Heart left ventricle (tissue), 16 donors: Measurements from ENCODE around the gene BLOC1S4. TPM values are rescaled to one million over a fixed set of nuclear protein-coding genes. Genes with fewer than 3 reads are reported as not detected.

Experiments used
- ATAC-seq, 4 donors: fragments of 200-7000 bp; cut with Tn5 transposase; one replicate each; pipeline ENCODE4 v1.9.1; 2020 to 2022; ENCODE audit warnings: moderate library complexity in 4 of 4, mild to moderate bottlenecking in 3 of 4, moderate number of reproducible peaks in 1 of 4
- DNase-seq, 5 donors: peaks; one replicate each; pipeline ENCODE4 v3.0.0-alpha.2; 2020
- H3K27ac ChIP-seq, 12 donors: fragments of 200-600 bp; sonication (generic) in 4 of 12; one replicate each; pipeline versions ENCODE4 v1.5.0 to v1.8.0; 2016 to 2022; ENCODE audit warnings: mild to moderate bottlenecking in 2 of 12
- H3K27me3 ChIP-seq, 9 donors: fragments of 200-600 bp; sonication (generic) in 2 of 9; one replicate each; pipeline versions ENCODE4 v1.5.1 to v1.8.0; 2016 to 2022; ENCODE audit warnings: mild to moderate bottlenecking in 3 of 9
- H3K36me3 ChIP-seq, 9 donors: fragments of 200-600 bp; sonication (generic) in 2 of 9; one replicate each; pipeline versions ENCODE4 v1.5.0 to v1.8.0; 2018 to 2022; ENCODE audit warnings: mild to moderate bottlenecking in 2 of 9
- H3K4me1 ChIP-seq, 12 donors: fragments of 200-600 bp; sonication (generic) in 4 of 12; one replicate each; pipeline versions ENCODE4 v1.5.0 to v1.8.0; 2016 to 2022; ENCODE audit warnings: mild to moderate bottlenecking in 3 of 12
- H3K4me3 ChIP-seq, 12 donors: fragments of 200-600 bp; sonication (generic) in 4 of 12; one replicate each; pipeline versions ENCODE4 v1.5.0 to v1.8.0; 2017 to 2022; ENCODE audit warnings: mild to moderate bottlenecking in 9 of 12, moderate library complexity in 4 of 12
- H3K9me3 ChIP-seq, 12 donors: fragments of 200-600 bp; sonication (generic) in 4 of 12; one replicate each; pipeline versions ENCODE4 v1.5.0 to v1.8.0; 2016 to 2022; ENCODE audit warnings: mild to moderate bottlenecking in 1 of 12
- POLR2A ChIP-seq, 2 donors: fragments of 450-650 bp; IDR thresholded peaks; one replicate each; pipeline ENCODE4 v1.6.1; 2017; ENCODE audit warnings: antibody characterized with exemption in 2 of 2, mild to moderate bottlenecking in 2 of 2, moderate library complexity in 2 of 2
- WGBS, 4 donors: extraction: QIAGEN DNeasy Blood & Tissue Kit in 2 of 4; methylation state at CpG; one replicate each; pipeline versions ENCODE4 v1.1.5 to v1.1.7; 2013 to 2018; 5-methylcytosine and 5-hydroxymethylcytosine counted together
- intact Hi-C, 10 donors: fragments of 100-400 bp; cut with DNase I; formaldehyde crosslinking; loops; one replicate each; pipeline versions ENCODE4 v1.11.1 to v1.14.2; 2022
- polyA plus RNA-seq, 2 donors: library from polyadenylated mRNA; stranded (reverse); fragments of 200-250 nt; gene quantifications; one replicate each; pipeline ENCODE4 v1.2.3, GENCODE V29; 2013
- total RNA-seq, 9 donors: library from RNA; depleted of rRNA in 2 of 9; stranded (reverse); fragments of >200 nt in 2 of 9; fragmentation: NEBNext Ultra II Directional in 3 of 9; extraction: Animal tissue kit (Norgen Biotek cat#: 25700) in 3 of 9; gene quantifications; one replicate each; pipeline versions ENCODE4 v1.1.0 to v1.2.4, GENCODE V29; 2016 to 2023
- TF ChIP-seq, protein P1 (sequence below), 12 donors: fragments of 200-600 bp; sonication (generic) in 4 of 12; IDR thresholded peaks; one replicate each; pipeline versions ENCODE4 v1.5.0 to v1.8.0; 2018 to 2022; ENCODE audit warnings: antibody characterized with exemption in 12 of 12, mild to moderate bottlenecking in 5 of 12
- donor health status: ischemic (EF 13 %, LVEDD 7.1; RV severe dilation, severe dysfunction).
- donor health status: healthy with polysubstance abuse.
- donor health status: DM: no; HTN: yes; CAD: no.
- donor health status: DM: no; HTN: no; CAD: no.
- donor health status: ischemic (EF 25% LVEDD 6.9; RV normal size, moderate dysfunction).
- donor health status: ischemic (EF 25% LVEDD 5.7; RV mildly dilated, moderate dysfunction).
- donor health status: healthy.
- donor health status: DM: yes; HTN: yes; CAD: no.
- donor health status: ischemic (EF 35%, LVEDD 5.7; RV mildly dilated, moderate dysfunction).
- donor health status: nonischemic (EF 11% LVEDD 7.7; RV severe dilation, severe dysfunction).
- donor health status: DM: yes; HTN: yes; CAD: no.
- donor health status: PGD.
- donor health status: ischemic (EF 29% LVEDD 5.4; RV normal size, mild dysfunction).
- donor health status: nonischemic (EF 23%, LVEDD 6.1; RV moderate dilation, normal function).

Gene BLOC1S4
- total and polyA plus RNA-seq, 11 donors: 4.4 to 14.1 (median 7.3) TPM

- ATAC-seq (no peak), DNase-seq (no peak)
- Histone ChIP-seq H3K4me1 (peaks cover 0 to 42% (median 25%) of the 10 kb centered on the region in 12 donors), H3K27ac (no peak overlapping the region), H3K27me3 (no peaks in the 10 kb centered on the region), H3K9me3 (no peaks in the 10 kb centered on the region), H3K4me3 (no peak overlapping the region), H3K36me3 (peaks cover 0 to 31% (median 12%) of the 10 kb centered on the region in 9 donors)
- 93 to 100% (median 96%) methylated on average over 1 of the region's 1 CpG for WGBS, 4 donors
- TF ChIP-seq POLR2A (IDR thresholded peaks at IDR 0.05): no peak
- TF ChIP-seq, protein P1, sequence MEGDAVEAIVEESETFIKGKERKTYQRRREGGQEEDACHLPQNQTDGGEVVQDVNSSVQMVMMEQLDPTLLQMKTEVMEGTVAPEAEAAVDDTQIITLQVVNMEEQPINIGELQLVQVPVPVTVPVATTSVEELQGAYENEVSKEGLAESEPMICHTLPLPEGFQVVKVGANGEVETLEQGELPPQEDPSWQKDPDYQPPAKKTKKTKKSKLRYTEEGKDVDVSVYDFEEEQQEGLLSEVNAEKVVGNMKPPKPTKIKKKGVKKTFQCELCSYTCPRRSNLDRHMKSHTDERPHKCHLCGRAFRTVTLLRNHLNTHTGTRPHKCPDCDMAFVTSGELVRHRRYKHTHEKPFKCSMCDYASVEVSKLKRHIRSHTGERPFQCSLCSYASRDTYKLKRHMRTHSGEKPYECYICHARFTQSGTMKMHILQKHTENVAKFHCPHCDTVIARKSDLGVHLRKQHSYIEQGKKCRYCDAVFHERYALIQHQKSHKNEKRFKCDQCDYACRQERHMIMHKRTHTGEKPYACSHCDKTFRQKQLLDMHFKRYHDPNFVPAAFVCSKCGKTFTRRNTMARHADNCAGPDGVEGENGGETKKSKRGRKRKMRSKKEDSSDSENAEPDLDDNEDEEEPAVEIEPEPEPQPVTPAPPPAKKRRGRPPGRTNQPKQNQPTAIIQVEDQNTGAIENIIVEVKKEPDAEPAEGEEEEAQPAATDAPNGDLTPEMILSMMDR (IDR thresholded peaks at IDR 0.05): no peak
- intact Hi-C loops: no loop called here
Measured at GRCh38 chr4:6699903-6700302, 16.1 kb upstream of the BLOC1S4 start.

GRCh38 chr4:6701371-6701770 lies 14.6 kb upstream of the BLOC1S4 start:
- H3K27ac ChIP-seq: no peak overlapping the region
- H3K27me3 ChIP-seq: no peaks in the 10 kb centered on the region
- TF ChIP-seq, protein P1 (IDR thresholded peaks at IDR 0.05): peak in 7 of 12 donors; percentile 13 to 31 (median 23)
- no peak for TF ChIP-seq POLR2A (IDR thresholded peaks at IDR 0.05)
- H3K4me1 ChIP-seq: peaks cover 3 to 46% (median 27%) of the 10 kb centered on the region in 12 donors
- intact Hi-C loops: no loop called here
- 81 to 86% (median 84%) methylated on average over 13 of the region's 13 CpGs for WGBS, 4 donors
- DNase-seq: no peak
- H3K4me3 ChIP-seq: no peak overlapping the region
- ATAC-seq: no peak
- peaks cover 0 to 42% (median 20%) of the 10 kb centered on the region in 9 donors for H3K36me3 ChIP-seq
- no peaks in the 10 kb centered on the region for H3K9me3 ChIP-seq

GRCh38 chr4:6702761-6703160 lies 13.2 kb upstream of the BLOC1S4 start:
- TF ChIP-seq, protein P1 (IDR thresholded peaks at IDR 0.05): no peak
- no peak for TF ChIP-seq POLR2A (IDR thresholded peaks at IDR 0.05)
- intact Hi-C loops: no loop called here
- Histone ChIP-seq H3K36me3 (peaks cover 0 to 42% (median 29%) of the 10 kb centered on the region in 9 donors), H3K9me3 (no peaks in the 10 kb centered on the region), H3K4me3 (no peak overlapping the region), H3K27me3 (no peaks in the 10 kb centered on the region), H3K4me1 (peaks cover 0 to 48% (median 37%) of the 10 kb centered on the region in 12 donors), H3K27ac (no peak overlapping the region)
- DNase-seq (no peak), ATAC-seq (no peak)
- 0 to 4% (median 1%) methylated on average over 1 of the region's 1 CpG for WGBS, 4 donors

GRCh38 chr4:6703786-6704185 lies 12.2 kb upstream of the BLOC1S4 start:
- peak in 2 of 4 donors; percentile 31 to 61 for ATAC-seq

More at GRCh38 chr4:6703786-6704185, 12.2 kb upstream of the BLOC1S4 start:
- H3K4me3 ChIP-seq: no peak overlapping the region
- H3K4me1 ChIP-seq: peaks cover 0 to 58% (median 47%) of the 10 kb centered on the region in 12 donors
- H3K27ac ChIP-seq: peak overlapping the region in 5 of 12 donors; percentile 24 to 60 (median 51)
- H3K27me3 ChIP-seq: no peaks in the 10 kb centered on the region
- H3K9me3 ChIP-seq: no peaks in the 10 kb centered on the region
- WGBS, 4 donors: 47 to 59% (median 56%) methylated on average over 3 of the region's 3 CpGs
- intact Hi-C loops: no loop called here
- TF ChIP-seq POLR2A (IDR thresholded peaks at IDR 0.05): no peak
- TF ChIP-seq, protein P1 (IDR thresholded peaks at IDR 0.05): no peak
- peaks cover 0 to 42% (median 35%) of the 10 kb centered on the region in 9 donors for H3K36me3 ChIP-seq
- no peak for DNase-seq
